8988T (cell line): ENCODE results near the gene RGS3.

ENCODE experiments used
- DNase-seq: peaks from one replicate; pipeline ENCODE4 v3.0.0; 2011

The RGS3 gene

GRCh38 chr9:113574441-113575262 is 111.1 kb downstream of the RGS3 start:
- DNase-seq, result no peak

GRCh38 chr9:113577525-113578261 is 114.2 kb downstream of the RGS3 start:
- no peak for DNase-seq

GRCh38 chr9:113578279-113578865 is 114.8 kb downstream of the RGS3 start:
- no peak for DNase-seq

- peak; percentile 91 for DNase-seq
Measured at GRCh38 chr9:113578882-113579282, 115.4 kb downstream of the RGS3 start.

- DNase-seq, result no peak
Measured at GRCh38 chr9:113579283-113580040, 115.9 kb downstream of the RGS3 start.

- DNase-seq, result no peak
Measured at GRCh38 chr9:113580041-113580953, 116.8 kb downstream of the RGS3 start.

- DNase-seq, result no peak
Measured at GRCh38 chr9:113580954-113581311, 117.4 kb downstream of the RGS3 start.

- no peak for DNase-seq
Measured at GRCh38 chr9:113581865-113582697, 118.6 kb downstream of the RGS3 start.

GRCh38 chr9:113582698-113583200 is 119.2 kb downstream of the RGS3 start:
- DNase-seq, result no peak

GRCh38 chr9:113583511-113584427 is 120.2 kb downstream of the RGS3 start:
- DNase-seq, result no peak

- no peak for DNase-seq
Measured at GRCh38 chr9:113584428-113585084, 121.0 kb downstream of the RGS3 start.

- DNase-seq, result no peak
Measured at GRCh38 chr9:113585085-113585442, 121.5 kb downstream of the RGS3 start.

- no peak for DNase-seq
Measured at GRCh38 chr9:113585555-113585954, 122.0 kb downstream of the RGS3 start.

GRCh38 chr9:113587471-113588031 is 124.0 kb downstream of the RGS3 start:
- DNase-seq, result no peak

- no peak for DNase-seq
Measured at GRCh38 chr9:113588242-113588810, 124.8 kb downstream of the RGS3 start.

GRCh38 chr9:113588936-113589335 is 125.4 kb downstream of the RGS3 start:
- DNase-seq, result no peak

GRCh38 chr9:113589407-113589806 is 125.9 kb downstream of the RGS3 start:
- DNase-seq, result no peak

- no peak for DNase-seq
Measured at GRCh38 chr9:113589890-113590289, 126.4 kb downstream of the RGS3 start.

GRCh38 chr9:113590389-113590788 is 126.9 kb downstream of the RGS3 start:
- no peak for DNase-seq
